DOHH2 (cell line): Measurements from ENCODE around the gene DNAI2.

Experiments
- H3F3A ChIP-seq: fragments of 200-600 bp; sonication (generic), shearing (Covaris generic); 2 replicates; pipeline ENCODE4 v1.6.0; 2016; ENCODE audit warnings: antibody characterized with exemption, mild to moderate bottlenecking; ENCODE audit not compliant: control insufficient read depth, insufficient read depth
- H3K27ac ChIP-seq: fragments of 200-600 bp; sonication (generic); 2 replicates; pipeline ENCODE4 v1.5.1; 2014; ENCODE audit warnings: low read depth, mild to moderate bottlenecking, low read length, moderate library complexity
- H3K27me3 ChIP-seq: fragments of 200-600 bp; sonication (generic); 2 replicates; pipeline ENCODE4 v1.6.1; 2014; ENCODE audit warnings: mild to moderate bottlenecking, low read length, mixed read lengths; ENCODE audit not compliant: control insufficient read depth
- H3K36me3 ChIP-seq: fragments of 200-600 bp; sonication (generic); 2 replicates; pipeline ENCODE4 v1.6.1; 2014; ENCODE audit warnings: mild to moderate bottlenecking, low read length, moderate library complexity, mixed read lengths; ENCODE audit not compliant: control insufficient read depth
- H3K4me1 ChIP-seq: fragments of 200-600 bp; sonication (generic); 2 replicates; pipeline ENCODE4 v1.6.1; 2014; ENCODE audit warnings: mild to moderate bottlenecking, low read length, mixed read lengths; ENCODE audit not compliant: control insufficient read depth
- H3K4me2 ChIP-seq: fragments of 200-600 bp; sonication (generic); 2 replicates; pipeline ENCODE4 v1.6.0; 2014; ENCODE audit warnings: mild to moderate bottlenecking, low read length, moderate library complexity
- H3K4me3 ChIP-seq: fragments of 200-600 bp; sonication (generic); 2 replicates; pipeline ENCODE4 v1.5.1; 2014; ENCODE audit warnings: mild to moderate bottlenecking, low read length, mixed read lengths
- H3K79me2 ChIP-seq: fragments of 200-600 bp; sonication (generic); 2 replicates; pipeline ENCODE4 v1.6.1; 2014; ENCODE audit warnings: mild to moderate bottlenecking, low read length, mixed read lengths; ENCODE audit not compliant: control insufficient read depth
- H3K9me2 ChIP-seq: fragments of 200-600 bp; sonication (generic); replicated peaks from 2 replicates; pipeline ENCODE4 v1.6.1; 2014; ENCODE audit warnings: mild to moderate bottlenecking, low read length, mixed read lengths; ENCODE audit not compliant: control insufficient read depth
- H3K9me3 ChIP-seq: fragments of 200-600 bp; sonication (generic); 2 replicates; pipeline ENCODE4 v1.6.1; 2014; ENCODE audit warnings: antibody characterized with exemption, low read length, mixed read lengths; ENCODE audit not compliant: control insufficient read depth, insufficient read depth
- H4K20me1 ChIP-seq: fragments of 200-600 bp; sonication (generic); 2 replicates; pipeline ENCODE4 v1.6.0; 2014; ENCODE audit warnings: low read depth, mild to moderate bottlenecking, antibody characterized with exemption, low read length, moderate library complexity; ENCODE audit not compliant: control insufficient read depth, insufficient read depth
- EZH2phosphoT487 ChIP-seq: fragments of 200-600 bp; sonication (generic); IDR thresholded peaks from 2 replicates; pipeline ENCODE4 v1.6.1; 2017; ENCODE audit warnings: borderline replicate concordance, mild to moderate bottlenecking, antibody characterized with exemption, low read length, moderate library complexity, mixed read lengths
- TF ChIP-seq, protein P1 (sequence below): fragments of 200-600 bp; sonication (generic); IDR thresholded peaks from one replicate; pipeline ENCODE4 v1.5.1; 2014; ENCODE audit warnings: antibody characterized with exemption, mild to moderate bottlenecking, low read depth, low read length; ENCODE audit not compliant: poor library complexity, severe bottlenecking

DNAI2 gene

DNA sequence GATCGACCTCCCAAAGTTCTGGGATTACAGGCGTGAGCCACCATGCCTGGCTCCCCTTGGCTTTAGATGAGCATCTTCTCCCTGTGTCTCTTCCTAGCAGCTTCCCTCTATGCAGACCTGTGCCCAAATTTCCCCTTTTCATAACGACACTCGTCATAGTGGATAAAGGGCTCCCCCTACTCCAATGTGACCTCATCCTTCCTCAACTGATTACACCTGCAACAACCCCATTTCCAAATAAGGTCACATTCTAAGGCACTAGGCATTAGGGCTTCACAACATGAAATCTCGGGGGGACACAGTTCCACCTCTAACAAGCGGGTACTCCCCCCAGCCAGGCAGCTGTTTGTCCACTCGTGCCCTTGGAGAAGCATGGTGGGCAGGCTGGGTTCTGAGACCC, 62.3 kb downstream of the DNAI2 start:
- no peaks in the 10 kb centered on the region for H3K79me2 ChIP-seq
- no peaks in the 10 kb centered on the region for H4K20me1 ChIP-seq
- H3K9me2 ChIP-seq = no peaks in the 10 kb centered on the region
- H3K9me3 ChIP-seq = no peaks in the 10 kb centered on the region
- no peaks in the 10 kb centered on the region for H3K36me3 ChIP-seq
- no peaks in the 10 kb centered on the region for H3K27me3 ChIP-seq
- H3K4me3 ChIP-seq = no peak overlapping the region
- TF ChIP-seq, protein P1, sequence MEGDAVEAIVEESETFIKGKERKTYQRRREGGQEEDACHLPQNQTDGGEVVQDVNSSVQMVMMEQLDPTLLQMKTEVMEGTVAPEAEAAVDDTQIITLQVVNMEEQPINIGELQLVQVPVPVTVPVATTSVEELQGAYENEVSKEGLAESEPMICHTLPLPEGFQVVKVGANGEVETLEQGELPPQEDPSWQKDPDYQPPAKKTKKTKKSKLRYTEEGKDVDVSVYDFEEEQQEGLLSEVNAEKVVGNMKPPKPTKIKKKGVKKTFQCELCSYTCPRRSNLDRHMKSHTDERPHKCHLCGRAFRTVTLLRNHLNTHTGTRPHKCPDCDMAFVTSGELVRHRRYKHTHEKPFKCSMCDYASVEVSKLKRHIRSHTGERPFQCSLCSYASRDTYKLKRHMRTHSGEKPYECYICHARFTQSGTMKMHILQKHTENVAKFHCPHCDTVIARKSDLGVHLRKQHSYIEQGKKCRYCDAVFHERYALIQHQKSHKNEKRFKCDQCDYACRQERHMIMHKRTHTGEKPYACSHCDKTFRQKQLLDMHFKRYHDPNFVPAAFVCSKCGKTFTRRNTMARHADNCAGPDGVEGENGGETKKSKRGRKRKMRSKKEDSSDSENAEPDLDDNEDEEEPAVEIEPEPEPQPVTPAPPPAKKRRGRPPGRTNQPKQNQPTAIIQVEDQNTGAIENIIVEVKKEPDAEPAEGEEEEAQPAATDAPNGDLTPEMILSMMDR = no peak
- no peak overlapping the region for H3K4me2 ChIP-seq
- no peaks in the 10 kb centered on the region for H3F3A ChIP-seq
- H3K4me1 ChIP-seq = no peaks in the 10 kb centered on the region
- H3K27ac ChIP-seq = no peak overlapping the region

DNA sequence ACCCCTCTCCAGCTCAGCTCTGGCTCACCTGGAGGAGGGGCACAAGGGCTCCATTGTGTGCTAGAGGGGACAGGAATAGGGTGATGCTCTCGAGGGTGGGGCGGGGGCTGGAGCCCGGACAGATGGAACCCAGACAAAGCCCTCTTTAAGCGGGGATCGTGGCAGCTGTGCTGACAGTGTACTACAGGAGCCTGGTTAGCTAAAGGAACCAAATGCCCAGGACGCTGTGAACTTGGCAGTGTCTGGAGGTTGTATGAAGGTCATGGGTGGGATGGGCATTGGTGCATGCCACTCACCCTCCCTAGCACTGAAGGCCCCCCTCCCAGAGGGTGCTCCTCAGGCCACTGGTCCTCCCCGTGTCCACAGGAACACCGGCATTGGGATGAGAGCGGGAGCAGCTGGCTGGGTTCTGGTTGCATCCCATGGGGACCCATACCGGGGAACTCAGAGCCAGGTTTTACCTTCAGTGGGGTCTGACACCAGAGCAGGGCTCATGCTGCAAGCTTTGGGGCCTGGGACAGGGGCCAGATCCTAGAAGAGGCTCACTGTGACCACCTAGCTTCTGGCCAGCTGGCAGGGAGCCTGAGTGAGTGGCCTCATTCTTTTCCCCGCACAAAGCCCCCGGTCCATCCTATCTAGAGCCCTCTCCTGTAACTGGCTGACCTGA, 63.9 kb downstream of the DNAI2 start:
- Histone ChIP-seq H3K27me3 (no peaks in the 10 kb centered on the region), H3F3A (no peaks in the 10 kb centered on the region), H3K4me3 (no peak overlapping the region), H4K20me1 (no peaks in the 10 kb centered on the region), H3K9me3 (no peaks in the 10 kb centered on the region), H3K36me3 (no peaks in the 10 kb centered on the region), H3K9me2 (no peaks in the 10 kb centered on the region), H3K4me1 (no peaks in the 10 kb centered on the region), H3K4me2 (no peak overlapping the region), H3K79me2 (no peaks in the 10 kb centered on the region), H3K27ac (no peak overlapping the region)
- TF ChIP-seq, protein P1 = no peak
- TF ChIP-seq EZH2phosphoT487 = no peak

DNA sequence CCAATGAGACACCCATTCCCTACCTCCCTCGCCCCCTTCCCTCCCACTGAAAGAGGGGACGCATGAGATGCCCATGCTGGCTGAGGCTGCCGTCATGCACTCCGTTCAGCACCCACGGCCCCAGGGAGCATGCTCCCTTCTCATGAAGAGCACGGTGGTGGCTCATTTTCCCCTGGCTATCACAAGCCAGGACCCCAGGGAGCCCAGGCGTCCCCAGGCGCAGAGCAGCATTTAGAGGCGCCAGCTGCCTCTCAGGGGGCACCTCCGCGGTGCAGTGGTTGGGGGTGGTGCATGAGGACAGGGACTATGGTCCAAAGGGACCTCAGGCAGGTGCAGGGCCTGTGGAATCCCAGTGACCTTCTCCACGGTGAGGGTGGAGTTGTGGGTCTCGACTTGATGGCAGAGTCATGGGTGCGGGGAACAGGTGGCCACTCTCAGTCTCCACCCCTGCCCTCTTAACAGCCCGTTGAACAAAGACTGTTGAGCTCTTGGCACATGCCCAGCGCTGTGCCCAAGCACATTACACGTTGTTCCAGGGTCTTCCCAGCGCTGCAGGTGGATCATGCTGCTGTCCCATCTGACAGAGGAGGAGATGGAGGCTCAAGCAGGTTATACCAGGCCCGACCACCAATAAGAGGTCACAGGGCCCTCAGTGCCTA, 65.6 kb downstream of the DNAI2 start:
- TF ChIP-seq, protein P1 = no peak
- TF ChIP-seq EZH2phosphoT487 = no peak
- Histone ChIP-seq H4K20me1 (no peaks in the 10 kb centered on the region), H3K27me3 (no peaks in the 10 kb centered on the region), H3K36me3 (no peaks in the 10 kb centered on the region), H3K4me2 (no peak overlapping the region), H3F3A (no peaks in the 10 kb centered on the region), H3K9me2 (no peaks in the 10 kb centered on the region), H3K79me2 (no peaks in the 10 kb centered on the region), H3K9me3 (no peaks in the 10 kb centered on the region), H3K4me1 (no peaks in the 10 kb centered on the region), H3K4me3 (no peak overlapping the region), H3K27ac (no peak overlapping the region)
